HepG2 (cell line): Measurements from ENCODE around the gene ZNF22. TPM values are rescaled to one million over a fixed set of nuclear protein-coding genes. Genes with fewer than 3 reads are reported as not detected.

Experiments
- ARNT ChIP-seq: fragments of 450-650 bp; IDR thresholded peaks from 2 replicates; pipeline ENCODE4 v1.6.1; 2017
- ATRX ChIP-seq: sonication (generic); formaldehyde crosslinking; IDR thresholded peaks from 2 replicates; pipeline ENCODE4 v1.4.0; 2020; ENCODE audit warnings: missing genetic modification reagents, borderline replicate concordance
- FOXK2 ChIP-seq: fragments of 450-650 bp; IDR thresholded peaks from 2 replicates; pipeline ENCODE4 v1.6.1; 2016
- FOXO1 ChIP-seq: sonication (generic); formaldehyde crosslinking; IDR thresholded peaks from 2 replicates; pipeline ENCODE4 v1.4.0; 2020; ENCODE audit warnings: missing genetic modification reagents
- HDAC2 ChIP-seq: sonication (generic); formaldehyde crosslinking; IDR thresholded peaks from 2 replicates; pipeline ENCODE4 v1.4.0; 2020; ENCODE audit warnings: missing genetic modification reagents
- KDM5A ChIP-seq: fragments of 200-600 bp; sonication (generic); IDR thresholded peaks from 2 replicates; pipeline ENCODE4 v1.7.0; 2018; ENCODE audit warnings: antibody characterized with exemption, mild to moderate bottlenecking, low read length, borderline replicate concordance
- MAX ChIP-seq: IDR thresholded peaks from 2 replicates; pipeline ENCODE4 v1.6.1; 2012; ENCODE audit warnings: inconsistent platforms
- PHF21A ChIP-seq: sonication (generic); formaldehyde crosslinking; IDR thresholded peaks from 2 replicates; pipeline ENCODE4 v1.5.0; 2020; ENCODE audit warnings: mild to moderate bottlenecking, missing genetic modification reagents
- SMAD3 ChIP-seq: sonication (generic); formaldehyde crosslinking; IDR thresholded peaks from 2 replicates; pipeline ENCODE4 v1.4.0; 2020; ENCODE audit warnings: missing genetic modification reagents
- SNAPC5 ChIP-seq: sonication (generic); formaldehyde crosslinking; IDR thresholded peaks from 2 replicates; pipeline ENCODE4 v1.8.1; 2023; ENCODE audit warnings: mild to moderate bottlenecking, missing genetic modification reagents, borderline replicate concordance
- SOX13 ChIP-seq, 3 experiments: fragments of 450-650 bp in 1 of 3; sonication (generic) in 1 of 3; formaldehyde crosslinking in 1 of 3; IDR thresholded peaks in 2 of 3; conservative IDR thresholded peaks in 1 of 3; 2 replicates each; pipeline versions ENCODE4 v1.5.0 to v1.6.1; 2016 to 2020; ENCODE audit warnings: antibody characterized with exemption in 1 of 3, mild to moderate bottlenecking in 1 of 3, missing compliant biosample characterization in 1 of 3, missing genetic modification reagents in 1 of 3, moderate library complexity in 1 of 3
- TGIF2 ChIP-seq: IDR thresholded peaks from 2 replicates; pipeline ENCODE4 v1.6.1; 2016; ENCODE audit warnings: control low read depth, missing compliant biosample characterization
- ZNF124 ChIP-seq: sonication (generic); formaldehyde crosslinking; IDR thresholded peaks from 2 replicates; pipeline ENCODE4 v1.4.0; 2020; ENCODE audit warnings: missing genetic modification reagents
- ZNF34 ChIP-seq: sonication (generic); formaldehyde crosslinking; IDR thresholded peaks from 2 replicates; pipeline ENCODE4 v1.4.0; 2020; ENCODE audit warnings: mild to moderate bottlenecking, missing genetic modification reagents, borderline replicate concordance
- ZNF598 ChIP-seq: sonication (generic); formaldehyde crosslinking; IDR thresholded peaks from 2 replicates; pipeline ENCODE4 v1.5.1; 2020; ENCODE audit warnings: mild to moderate bottlenecking, missing genetic modification reagents, borderline replicate concordance
- ZNF607 ChIP-seq: sonication (generic); formaldehyde crosslinking; IDR thresholded peaks from 2 replicates; pipeline ENCODE4 v1.5.1; 2020; ENCODE audit warnings: missing genetic modification reagents, mild to moderate bottlenecking, borderline replicate concordance
- ZSCAN12 ChIP-seq: sonication (generic); formaldehyde crosslinking; IDR thresholded peaks from 2 replicates; pipeline ENCODE4 v1.9.0; 2021; ENCODE audit warnings: mild to moderate bottlenecking, missing genetic modification reagents
- polyA plus RNA-seq, 8 experiments: library from polyadenylated mRNA; depleted of rRNA in 3 of 8; stranded (reverse) in 7 of 8; unstranded in 1 of 8; fragments of >200 nt; fragmentation: Illumina TruSeq in 4 of 8; extraction: Trizol in 4 of 8; gene quantifications; 2 replicates each; pipeline versions ENCODE4 v1.2.1 to v1.2.3, GENCODE V29; 2011 to 2016; ENCODE audit warnings: low read depth in 4 of 8, missing spikeins in 1 of 8, mixed read lengths in 1 of 8; ENCODE audit not compliant: insufficient read depth in 1 of 8
- total RNA-seq, 5 experiments: library from RNA; depleted of rRNA; stranded (reverse); fragments of >200 nt; fragmentation: Illumina TruSeq; extraction: Trizol; gene quantifications; 2 replicates each; pipeline ENCODE4 v1.2.3, GENCODE V29; 2016; ENCODE audit warnings: low read depth in 1 of 5
- TF ChIP-seq, protein P1 (sequence below), 2 experiments: IDR thresholded peaks; 2 replicates each; pipeline ENCODE4 v1.6.1; 2011 to 2012; ENCODE audit warnings: low read length in 2 of 2, borderline replicate concordance in 1 of 2, low read depth in 1 of 2, mild to moderate bottlenecking in 1 of 2, moderate library complexity in 1 of 2
- TF ChIP-seq, protein P2 (sequence below), 2 experiments: sonication (generic) in 1 of 2; formaldehyde crosslinking in 1 of 2; IDR thresholded peaks; 2 replicates each; pipeline versions ENCODE4 v1.4.0 to v1.6.1; 2018 to 2020; ENCODE audit warnings: missing genetic modification reagents in 2 of 2, borderline replicate concordance in 1 of 2, low read depth in 1 of 2, mild to moderate bottlenecking in 1 of 2, missing biosample characterization in 1 of 2
- TF ChIP-seq, protein P3 (sequence below): IDR thresholded peaks from 2 replicates; pipeline ENCODE4 v1.6.1; 2016; ENCODE audit warnings: missing compliant biosample characterization, missing genetic modification reagents, borderline replicate concordance
- TF ChIP-seq, protein P4 (sequence below): sonication (generic); formaldehyde crosslinking; IDR thresholded peaks from 2 replicates; pipeline ENCODE4 v1.5.1; 2020; ENCODE audit warnings: mild to moderate bottlenecking, missing genetic modification reagents, borderline replicate concordance

The ZNF22 gene
- total and polyA plus RNA-seq, 2 of the 13 experiments (the other 11 are each of a cell fraction or from before 2014, with no cell fraction given) = 0.40 to 1.3 TPM

DNA sequence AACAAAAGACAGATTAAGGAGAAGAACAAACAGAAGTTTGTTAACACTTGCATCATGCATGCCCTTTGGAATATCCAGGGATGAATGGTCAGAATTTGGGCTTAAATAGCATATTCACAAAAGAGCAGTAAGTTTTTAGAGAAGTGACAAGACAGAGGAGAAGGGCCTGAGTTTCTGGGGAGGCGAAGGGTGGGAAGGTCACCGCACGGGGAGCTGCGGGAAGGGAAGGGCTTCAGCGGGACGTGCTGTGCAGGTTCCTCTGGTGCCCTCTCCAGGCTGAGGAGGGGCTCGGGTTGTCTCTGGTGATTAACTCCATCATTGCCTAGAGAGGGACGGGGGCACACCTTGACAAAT is 10.4 kb upstream of the ZNF22 start (continued):
- TF ChIP-seq, protein P1, sequence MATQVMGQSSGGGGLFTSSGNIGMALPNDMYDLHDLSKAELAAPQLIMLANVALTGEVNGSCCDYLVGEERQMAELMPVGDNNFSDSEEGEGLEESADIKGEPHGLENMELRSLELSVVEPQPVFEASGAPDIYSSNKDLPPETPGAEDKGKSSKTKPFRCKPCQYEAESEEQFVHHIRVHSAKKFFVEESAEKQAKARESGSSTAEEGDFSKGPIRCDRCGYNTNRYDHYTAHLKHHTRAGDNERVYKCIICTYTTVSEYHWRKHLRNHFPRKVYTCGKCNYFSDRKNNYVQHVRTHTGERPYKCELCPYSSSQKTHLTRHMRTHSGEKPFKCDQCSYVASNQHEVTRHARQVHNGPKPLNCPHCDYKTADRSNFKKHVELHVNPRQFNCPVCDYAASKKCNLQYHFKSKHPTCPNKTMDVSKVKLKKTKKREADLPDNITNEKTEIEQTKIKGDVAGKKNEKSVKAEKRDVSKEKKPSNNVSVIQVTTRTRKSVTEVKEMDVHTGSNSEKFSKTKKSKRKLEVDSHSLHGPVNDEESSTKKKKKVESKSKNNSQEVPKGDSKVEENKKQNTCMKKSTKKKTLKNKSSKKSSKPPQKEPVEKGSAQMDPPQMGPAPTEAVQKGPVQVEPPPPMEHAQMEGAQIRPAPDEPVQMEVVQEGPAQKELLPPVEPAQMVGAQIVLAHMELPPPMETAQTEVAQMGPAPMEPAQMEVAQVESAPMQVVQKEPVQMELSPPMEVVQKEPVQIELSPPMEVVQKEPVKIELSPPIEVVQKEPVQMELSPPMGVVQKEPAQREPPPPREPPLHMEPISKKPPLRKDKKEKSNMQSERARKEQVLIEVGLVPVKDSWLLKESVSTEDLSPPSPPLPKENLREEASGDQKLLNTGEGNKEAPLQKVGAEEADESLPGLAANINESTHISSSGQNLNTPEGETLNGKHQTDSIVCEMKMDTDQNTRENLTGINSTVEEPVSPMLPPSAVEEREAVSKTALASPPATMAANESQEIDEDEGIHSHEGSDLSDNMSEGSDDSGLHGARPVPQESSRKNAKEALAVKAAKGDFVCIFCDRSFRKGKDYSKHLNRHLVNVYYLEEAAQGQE (IDR thresholded peaks at IDR 0.05; ENCODE audit: borderline replicate concordance in 1 of 2, low read depth in 1 of 2, low read length in 2 of 2) = no peak
- TF ChIP-seq SOX13 (IDR thresholded peaks at IDR 0.05) (no peak; the same call in 1 of the 2 replicates), SOX13 (CRISPR knock-in tag; conservative IDR thresholded peaks at IDR 0.05 in 1 of 2, IDR thresholded peaks at IDR 0.05 in 1 of 2) (peak in 1 of 2 experiments; percentile 85; a peak in 2 of 4 replicates), ZNF598 (no peak), FOXO1 (CRISPR knock-in tag) (no peak; the same call in 1 of the 2 replicates), ARNT (no peak), ZSCAN12 (CRISPR knock-in tag) (0 out of 2 replicates have a peak, but pooled peaks have one; percentile 61), ZNF34 (CRISPR knock-in tag) (0 out of 2 replicates have a peak, but pooled peaks have one; percentile 7), SMAD3 (0 out of 2 replicates have a peak, but pooled peaks have one; percentile 14), MAX (peak; percentile 40; the same call in 1 of the 2 replicates), SNAPC5 (peak; percentile 73; the same call in 1 of the 2 replicates), FOXK2 (no peak), ZNF124 (CRISPR knock-in tag) (no peak), ATRX (CRISPR knock-in tag) (no peak), TGIF2 (no peak), KDM5A (no peak), PHF21A (CRISPR knock-in tag) (peak; percentile 26; the same call in 1 of the 2 replicates), HDAC2 (CRISPR knock-in tag) (peak; percentile 53; the same call in 1 of the 2 replicates), ZNF607 (CRISPR knock-in tag) (0 out of 2 replicates have a peak, but pooled peaks have one; percentile 69)
- TF ChIP-seq, protein P2, sequence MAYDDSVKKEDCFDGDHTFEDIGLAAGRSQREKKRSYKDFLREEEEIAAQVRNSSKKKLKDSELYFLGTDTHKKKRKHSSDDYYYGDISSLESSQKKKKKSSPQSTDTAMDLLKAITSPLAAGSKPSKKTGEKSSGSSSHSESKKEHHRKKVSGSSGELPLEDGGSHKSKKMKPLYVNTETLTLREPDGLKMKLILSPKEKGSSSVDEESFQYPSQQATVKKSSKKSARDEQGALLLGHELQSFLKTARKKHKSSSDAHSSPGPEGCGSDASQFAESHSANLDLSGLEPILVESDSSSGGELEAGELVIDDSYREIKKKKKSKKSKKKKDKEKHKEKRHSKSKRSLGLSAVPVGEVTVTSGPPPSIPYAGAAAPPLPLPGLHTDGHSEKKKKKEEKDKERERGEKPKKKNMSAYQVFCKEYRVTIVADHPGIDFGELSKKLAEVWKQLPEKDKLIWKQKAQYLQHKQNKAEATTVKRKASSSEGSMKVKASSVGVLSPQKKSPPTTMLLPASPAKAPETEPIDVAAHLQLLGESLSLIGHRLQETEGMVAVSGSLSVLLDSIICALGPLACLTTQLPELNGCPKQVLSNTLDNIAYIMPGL (CRISPR knock-in tag; IDR thresholded peaks at IDR 0.05; ENCODE audit: borderline replicate concordance in 1 of 2, low read depth in 1 of 2) = 0 out of 4 replicates have a peak, but pooled peaks of 1 of the 2 experiments have one; percentile 56
- TF ChIP-seq, protein P3, sequence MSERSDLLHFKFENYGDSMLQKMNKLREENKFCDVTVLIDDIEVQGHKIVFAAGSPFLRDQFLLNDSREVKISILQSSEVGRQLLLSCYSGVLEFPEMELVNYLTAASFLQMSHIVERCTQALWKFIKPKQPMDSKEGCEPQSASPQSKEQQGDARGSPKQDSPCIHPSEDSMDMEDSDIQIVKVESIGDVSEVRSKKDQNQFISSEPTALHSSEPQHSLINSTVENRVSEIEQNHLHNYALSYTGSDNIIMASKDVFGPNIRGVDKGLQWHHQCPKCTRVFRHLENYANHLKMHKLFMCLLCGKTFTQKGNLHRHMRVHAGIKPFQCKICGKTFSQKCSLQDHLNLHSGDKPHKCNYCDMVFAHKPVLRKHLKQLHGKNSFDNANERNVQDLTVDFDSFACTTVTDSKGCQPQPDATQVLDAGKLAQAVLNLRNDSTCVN (CRISPR knock-in tag) = no peak
- TF ChIP-seq, protein P4, sequence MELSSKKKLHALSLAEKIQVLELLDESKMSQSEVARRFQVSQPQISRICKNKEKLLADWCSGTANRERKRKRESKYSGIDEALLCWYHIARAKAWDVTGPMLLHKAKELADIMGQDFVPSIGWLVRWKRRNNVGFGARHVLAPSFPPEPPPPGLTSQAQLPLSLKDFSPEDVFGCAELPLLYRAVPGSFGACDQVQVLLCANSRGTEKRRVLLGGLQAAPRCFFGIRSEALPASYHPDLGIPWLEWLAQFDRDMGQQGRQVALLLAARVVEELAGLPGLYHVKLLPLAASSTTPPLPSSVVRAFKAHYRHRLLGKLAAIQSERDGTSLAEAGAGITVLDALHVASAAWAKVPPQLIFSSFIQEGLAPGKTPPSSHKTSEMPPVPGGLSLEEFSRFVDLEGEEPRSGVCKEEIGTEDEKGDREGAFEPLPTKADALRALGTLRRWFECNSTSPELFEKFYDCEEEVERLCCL (CRISPR knock-in tag) = no peak
